ENCODE results near the gene AQP12A.

AQP12A gene

GRCh38 chr2:240725671-240726070 lies 34.0 kb downstream of the AQP12A start:
- DNase-seq, result no peak

GRCh38 chr2:240726876-240727275 lies 35.2 kb downstream of the AQP12A start:
- DNase-seq, result no peak

GRCh38 chr2:240727439-240727838 lies 35.8 kb downstream of the AQP12A start:
- DNase-seq, result no peak

GRCh38 chr2:240727913-240728312 lies 36.2 kb downstream of the AQP12A start:
- DNase-seq, result no peak

GRCh38 chr2:240728361-240728760 lies 36.7 kb downstream of the AQP12A start:
- no peak for DNase-seq

GRCh38 chr2:240728827-240729226 lies 37.2 kb downstream of the AQP12A start:
- no peak for DNase-seq

- no peak for DNase-seq
Measured at GRCh38 chr2:240730501-240731177, 39.0 kb downstream of the AQP12A start.

- no peak for DNase-seq
Measured at GRCh38 chr2:240731178-240731545, 39.5 kb downstream of the AQP12A start.

- no peak for DNase-seq
Measured at GRCh38 chr2:240732184-240732583, 40.5 kb downstream of the AQP12A start.

- no peak for DNase-seq
Measured at GRCh38 chr2:240732911-240733622, 41.4 kb downstream of the AQP12A start.

GRCh38 chr2:240733803-240734495 lies 42.3 kb downstream of the AQP12A start:
- no peak for DNase-seq

- DNase-seq, result no peak
Measured at GRCh38 chr2:240734756-240735155, 43.1 kb downstream of the AQP12A start.

GRCh38 chr2:240735476-240735875 lies 43.8 kb downstream of the AQP12A start:
- no peak for DNase-seq

- DNase-seq, result no peak
Measured at GRCh38 chr2:240736281-240737250, 44.9 kb downstream of the AQP12A start.

GRCh38 chr2:240737512-240737911 lies 45.8 kb downstream of the AQP12A start:
- no peak for DNase-seq

- DNase-seq, result no peak
Measured at GRCh38 chr2:240737958-240738357, 46.3 kb downstream of the AQP12A start.

GRCh38 chr2:240739797-240740196 lies 48.1 kb downstream of the AQP12A start:
- no peak for DNase-seq

GRCh38 chr2:240741091-240741490 lies 49.4 kb downstream of the AQP12A start:
- no peak for DNase-seq

- no peak for DNase-seq
Measured at GRCh38 chr2:240742602-240743095, 51.0 kb downstream of the AQP12A start.

GRCh38 chr2:240745456-240745855 lies 53.8 kb downstream of the AQP12A start:
- DNase-seq, result no peak

- DNase-seq, result no peak
Measured at GRCh38 chr2:240745962-240746361, 54.3 kb downstream of the AQP12A start.

GRCh38 chr2:240746671-240747070 lies 55.0 kb downstream of the AQP12A start:
- no peak for DNase-seq

- DNase-seq, result no peak
Measured at GRCh38 chr2:240747256-240747655, 55.6 kb downstream of the AQP12A start.

Measured in NCI-H748 treated with DMSO at 0.1 percent for 48 hours (cell line).